HFF-Myc (cell line): ENCODE measurements around the gene LOC128125822.
A peak's percentile ranks its signal among the peaks of the same experiment; 100 is the strongest.
"Not testable (repeated sequence)": the region's sequence is repeated elsewhere in the genome, so short reads cannot be mapped to it uniquely, and the experiment has no call there.

Experiments
- DNase-seq: peaks from one replicate; pipeline ENCODE4 v3.0.0-alpha.2; 2011; ENCODE audit warnings: low read depth; ENCODE audit errors: extremely low read depth
- H3K4me3 ChIP-seq: replicated peaks from 2 replicates; pipeline ENCODE4 v1.5.1; 2011; ENCODE audit warnings: low read depth, mild to moderate bottlenecking, control low read depth, low read length
- CTCF ChIP-seq: IDR thresholded peaks from 2 replicates; pipeline ENCODE4 v1.5.1; 2012; ENCODE audit warnings: mild to moderate bottlenecking, low read depth, low read length, control low read depth; ENCODE audit errors: missing control alignments

The LOC128125822 gene

GRCh38 chr6:63572044-63572746 is at the start of gene LOC128125822, which contains the start of gene PTP4A1:
TSS of gene LOC128125822 (plus strand) at chr6:63572480.
TSS of gene PTP4A1 (plus strand) at chr6:63572480. CDS start at chr6:63576881, 4,401 bp downstream.
- peak within 1 kb of the TSS; percentile 86 for H3K4me3 ChIP-seq
- peak; percentile 89 for DNase-seq
- no peak for TF ChIP-seq CTCF

- not testable (repeated sequence) for H3K4me3 ChIP-seq, DNase-seq
Observed at GRCh38 chr6:63522911-63523287, 49.4 kb upstream of the LOC128125822 start.

- no peak for DNase-seq
- TF ChIP-seq CTCF = no peak
- H3K4me3 ChIP-seq = no peak overlapping the region
Observed at GRCh38 chr6:63523630-63524029, 48.6 kb upstream of the LOC128125822 start.

GRCh38 chr6:63525186-63525878 is 46.9 kb upstream of the LOC128125822 start:
- DNase-seq = no peak
- no peak overlapping the region for H3K4me3 ChIP-seq
- no peak for TF ChIP-seq CTCF

- DNase-seq = no peak
- H3K4me3 ChIP-seq = no peak overlapping the region
- TF ChIP-seq CTCF = no peak
Observed at GRCh38 chr6:63526931-63527330, 45.3 kb upstream of the LOC128125822 start.

- peak; percentile 88 for DNase-seq
- no peak overlapping the region for H3K4me3 ChIP-seq
- no peak for TF ChIP-seq CTCF
Observed at GRCh38 chr6:63527658-63528514, 44.4 kb upstream of the LOC128125822 start.

- H3K4me3 ChIP-seq = no peak overlapping the region
- DNase-seq = no peak
- no peak for TF ChIP-seq CTCF
Observed at GRCh38 chr6:63529498-63529897, 42.8 kb upstream of the LOC128125822 start.
